Measurements from ENCODE around the gene MDFIC2.

DNA sequence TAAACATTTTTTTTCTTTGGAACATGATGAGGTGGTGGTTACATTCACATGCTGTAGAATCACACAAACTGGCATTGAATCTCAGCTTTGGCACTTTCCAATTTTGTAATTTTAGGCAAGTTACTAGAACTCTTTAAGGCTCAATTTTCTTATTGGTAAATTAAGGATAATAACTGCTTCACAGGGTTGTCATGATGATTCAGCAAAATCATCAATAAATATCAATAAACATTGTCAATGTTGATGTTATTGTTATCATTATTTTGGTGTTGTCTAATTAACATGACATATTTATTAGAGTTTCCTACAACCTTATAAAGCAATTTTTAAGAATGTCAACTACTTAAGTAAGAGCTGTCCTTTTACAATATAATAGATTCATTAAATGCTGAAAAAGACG, 1.6 kb downstream of the MDFIC2 start:
- TF ChIP-seq, protein P1, sequence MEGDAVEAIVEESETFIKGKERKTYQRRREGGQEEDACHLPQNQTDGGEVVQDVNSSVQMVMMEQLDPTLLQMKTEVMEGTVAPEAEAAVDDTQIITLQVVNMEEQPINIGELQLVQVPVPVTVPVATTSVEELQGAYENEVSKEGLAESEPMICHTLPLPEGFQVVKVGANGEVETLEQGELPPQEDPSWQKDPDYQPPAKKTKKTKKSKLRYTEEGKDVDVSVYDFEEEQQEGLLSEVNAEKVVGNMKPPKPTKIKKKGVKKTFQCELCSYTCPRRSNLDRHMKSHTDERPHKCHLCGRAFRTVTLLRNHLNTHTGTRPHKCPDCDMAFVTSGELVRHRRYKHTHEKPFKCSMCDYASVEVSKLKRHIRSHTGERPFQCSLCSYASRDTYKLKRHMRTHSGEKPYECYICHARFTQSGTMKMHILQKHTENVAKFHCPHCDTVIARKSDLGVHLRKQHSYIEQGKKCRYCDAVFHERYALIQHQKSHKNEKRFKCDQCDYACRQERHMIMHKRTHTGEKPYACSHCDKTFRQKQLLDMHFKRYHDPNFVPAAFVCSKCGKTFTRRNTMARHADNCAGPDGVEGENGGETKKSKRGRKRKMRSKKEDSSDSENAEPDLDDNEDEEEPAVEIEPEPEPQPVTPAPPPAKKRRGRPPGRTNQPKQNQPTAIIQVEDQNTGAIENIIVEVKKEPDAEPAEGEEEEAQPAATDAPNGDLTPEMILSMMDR (conservative IDR thresholded peaks at IDR 0.05; ENCODE audit: low read depth in 2 of 2), result no peak
- TF ChIP-seq, protein P2, sequence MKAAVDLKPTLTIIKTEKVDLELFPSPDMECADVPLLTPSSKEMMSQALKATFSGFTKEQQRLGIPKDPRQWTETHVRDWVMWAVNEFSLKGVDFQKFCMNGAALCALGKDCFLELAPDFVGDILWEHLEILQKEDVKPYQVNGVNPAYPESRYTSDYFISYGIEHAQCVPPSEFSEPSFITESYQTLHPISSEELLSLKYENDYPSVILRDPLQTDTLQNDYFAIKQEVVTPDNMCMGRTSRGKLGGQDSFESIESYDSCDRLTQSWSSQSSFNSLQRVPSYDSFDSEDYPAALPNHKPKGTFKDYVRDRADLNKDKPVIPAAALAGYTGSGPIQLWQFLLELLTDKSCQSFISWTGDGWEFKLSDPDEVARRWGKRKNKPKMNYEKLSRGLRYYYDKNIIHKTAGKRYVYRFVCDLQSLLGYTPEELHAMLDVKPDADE (IDR thresholded peaks at IDR 0.05), result no peak
- TF ChIP-seq EZH2 (IDR thresholded peaks at IDR 0.05; ENCODE audit: low read depth, unreplicated experiment), result no peak
- TF ChIP-seq EZH2phosphoT487 (IDR thresholded peaks at IDR 0.05; ENCODE audit: unreplicated experiment), result no peak
- TF ChIP-seq JUNB (IDR thresholded peaks at IDR 0.05; ENCODE audit: unreplicated experiment), result no peak
- TF ChIP-seq CREB1 (CRISPR knock-in tag; IDR thresholded peaks at IDR 0.05; ENCODE audit: low read depth), result no peak
- no peak for TF ChIP-seq REST (IDR thresholded peaks at IDR 0.05; ENCODE audit: unreplicated experiment)
